Mesendoderm (in vitro differentiated cells): ENCODE results near the gene FAM186B.

Experiments
- DNase-seq: peaks from one replicate; pipeline ENCODE4 v3.0.0; 2013
- H2AK5ac ChIP-seq: 2 replicates; pipeline ENCODE4 v1.6.1; 2013; ENCODE audit warnings: low read length, inconsistent platforms
- H2BK120ac ChIP-seq: 2 replicates; pipeline ENCODE4 v1.6.1; 2013; ENCODE audit warnings: low read depth, mild to moderate bottlenecking, low read length, moderate library complexity, mixed read lengths
- H2BK15ac ChIP-seq: replicated peaks from 2 replicates; pipeline ENCODE4 v1.6.1; 2013; ENCODE audit warnings: low read depth, mild to moderate bottlenecking, moderate library complexity
- H2BK5ac ChIP-seq: 2 replicates; pipeline ENCODE4 v1.6.1; 2013; ENCODE audit warnings: low read length, inconsistent platforms
- H3K18ac ChIP-seq: 2 replicates; pipeline ENCODE4 v1.6.1; 2013; ENCODE audit warnings: mild to moderate bottlenecking, low read length, mixed read lengths
- H3K23ac ChIP-seq: one replicate; pipeline ENCODE4 v1.6.1; 2013; ENCODE audit warnings: low read length
- H3K27ac ChIP-seq: 2 replicates; pipeline ENCODE4 v1.5.1; 2013; ENCODE audit warnings: low read depth, mild to moderate bottlenecking, inconsistent platforms, low read length, moderate library complexity
- H3K27me3 ChIP-seq: 2 replicates; pipeline ENCODE4 v1.6.1; 2013; ENCODE audit warnings: low read length, control low read depth, mild to moderate bottlenecking, inconsistent platforms; ENCODE audit not compliant: insufficient read depth, poor library complexity
- H3K36me3 ChIP-seq: 2 replicates; pipeline ENCODE4 v1.6.1; 2013; ENCODE audit warnings: low read length, inconsistent platforms; ENCODE audit not compliant: control insufficient read depth, insufficient read depth
- H3K4ac ChIP-seq: one replicate; pipeline ENCODE4 v1.6.1; 2013; ENCODE audit warnings: low read depth, mild to moderate bottlenecking, low read length, moderate library complexity
- H3K4me1 ChIP-seq: 2 replicates; pipeline ENCODE4 v1.6.1; 2013; ENCODE audit warnings: low read depth, low read length, inconsistent platforms; ENCODE audit not compliant: control insufficient read depth
- H3K4me2 ChIP-seq: 2 replicates; pipeline ENCODE4 v1.6.1; 2013; ENCODE audit warnings: low read length
- H3K4me3 ChIP-seq: 2 replicates; pipeline ENCODE4 v1.5.1; 2013; ENCODE audit warnings: mild to moderate bottlenecking, low read length
- H3K56ac ChIP-seq: one replicate; pipeline ENCODE4 v1.6.1; 2013; ENCODE audit warnings: low read length
- H3K79me1 ChIP-seq: 2 replicates; pipeline ENCODE4 v1.6.1; 2013; ENCODE audit warnings: low read length, inconsistent platforms
- H3K79me2 ChIP-seq: 2 replicates; pipeline ENCODE4 v1.6.1; 2013; ENCODE audit warnings: mild to moderate bottlenecking, low read length; ENCODE audit not compliant: control insufficient read depth, insufficient read depth
- H3K9ac ChIP-seq: 2 replicates; pipeline ENCODE4 v1.6.1; 2013; ENCODE audit warnings: low read length, inconsistent platforms
- H4K5ac ChIP-seq: one replicate; pipeline ENCODE4 v1.6.1; 2013; ENCODE audit warnings: low read length
- H4K8ac ChIP-seq: one replicate; pipeline ENCODE4 v1.6.1; 2013; ENCODE audit warnings: low read depth, mild to moderate bottlenecking, control low read depth, low read length, moderate library complexity
- WGBS: extraction: QIAGEN DNeasy Blood & Tissue Kit; methylation state at CpG from one replicate; pipeline ENCODE4 v1.1.7; 2013; ENCODE audit warnings: low lambda C conversion rate, missing lambda C conversion rate; ENCODE audit not compliant: insufficient coverage; ENCODE audit errors: extremely low coverage; 5-methylcytosine and 5-hydroxymethylcytosine counted together

The FAM186B gene

DNA sequence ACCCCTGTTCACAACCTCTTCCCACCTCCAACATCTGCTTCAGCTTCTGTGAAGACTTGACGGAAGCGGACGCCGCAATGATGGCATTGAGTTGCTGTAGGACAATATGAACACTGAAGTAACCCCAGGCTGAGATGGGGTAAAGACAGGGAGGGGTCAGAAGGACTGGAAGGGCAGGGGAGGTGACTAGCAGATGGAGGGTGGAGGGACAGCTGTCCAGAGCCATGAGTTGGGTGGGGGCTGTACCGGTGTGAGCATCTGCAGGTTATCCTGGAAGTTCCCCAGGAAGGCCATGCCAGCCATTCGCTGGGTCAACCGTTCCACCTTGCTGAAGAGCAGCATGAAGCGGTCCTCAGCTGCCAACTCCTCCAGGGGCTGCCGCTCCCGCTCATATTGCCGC, 44.0 kb upstream of the FAM186B start:
- no peaks in the 10 kb centered on the region for H3K79me1 ChIP-seq
- no peak overlapping the region for H3K23ac ChIP-seq
- no peak for DNase-seq
- H3K4me2 ChIP-seq = no peak overlapping the region
- no CpG with 5 or more reads among the region's 11 CpGs for WGBS
- no peak overlapping the region for H2BK15ac ChIP-seq
- no peaks in the 10 kb centered on the region for H3K27me3 ChIP-seq
- peaks cover 22% of the 10 kb centered on the region for H3K36me3 ChIP-seq
- no peak overlapping the region for H3K56ac ChIP-seq
- no peak overlapping the region for H3K4me3 ChIP-seq
- H3K27ac ChIP-seq = no peak overlapping the region
- no peak overlapping the region for H4K5ac ChIP-seq
- H3K79me2 ChIP-seq = no peaks in the 10 kb centered on the region
- H3K4ac ChIP-seq = no peak overlapping the region
- H3K9ac ChIP-seq = no peak overlapping the region
- H2AK5ac ChIP-seq = no peak overlapping the region
- H2BK5ac ChIP-seq = no peak overlapping the region
- no peak overlapping the region for H4K8ac ChIP-seq
- H3K18ac ChIP-seq = no peak overlapping the region
- no peak overlapping the region for H2BK120ac ChIP-seq
- H3K4me1 ChIP-seq = no peaks in the 10 kb centered on the region

DNA sequence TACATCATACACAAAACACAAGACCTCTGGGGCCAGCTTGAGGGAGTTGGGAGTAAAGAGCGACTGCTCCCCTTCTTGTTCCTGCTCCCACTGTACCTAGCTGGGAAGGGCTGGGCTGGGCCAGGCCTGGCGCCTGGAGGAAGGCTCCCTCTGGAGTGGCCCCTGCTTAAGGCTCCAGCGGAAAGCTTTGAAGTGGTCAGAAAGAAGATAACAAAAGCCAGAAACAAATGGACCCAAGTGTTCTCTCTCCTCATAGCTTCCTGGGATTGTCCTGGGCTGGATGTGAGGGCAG, 43.2 kb upstream of the FAM186B start:
- Histone ChIP-seq H3K79me1 (no peaks in the 10 kb centered on the region), H3K27me3 (no peaks in the 10 kb centered on the region), H3K4me1 (no peaks in the 10 kb centered on the region), H3K9ac (no peak overlapping the region), H2AK5ac (no peak overlapping the region), H3K4me2 (no peak overlapping the region), H3K27ac (no peak overlapping the region), H3K36me3 (peaks cover 22% of the 10 kb centered on the region), H3K56ac (no peak overlapping the region), H4K8ac (no peak overlapping the region), H3K4me3 (no peak overlapping the region), H2BK120ac (no peak overlapping the region), H3K79me2 (no peaks in the 10 kb centered on the region), H3K18ac (no peak overlapping the region), H3K23ac (no peak overlapping the region), H2BK15ac (no peak overlapping the region), H3K4ac (no peak overlapping the region), H4K5ac (no peak overlapping the region), H2BK5ac (no peak overlapping the region)
- no peak for DNase-seq
- no CpG with 5 or more reads among the region's 3 CpGs for WGBS

DNA sequence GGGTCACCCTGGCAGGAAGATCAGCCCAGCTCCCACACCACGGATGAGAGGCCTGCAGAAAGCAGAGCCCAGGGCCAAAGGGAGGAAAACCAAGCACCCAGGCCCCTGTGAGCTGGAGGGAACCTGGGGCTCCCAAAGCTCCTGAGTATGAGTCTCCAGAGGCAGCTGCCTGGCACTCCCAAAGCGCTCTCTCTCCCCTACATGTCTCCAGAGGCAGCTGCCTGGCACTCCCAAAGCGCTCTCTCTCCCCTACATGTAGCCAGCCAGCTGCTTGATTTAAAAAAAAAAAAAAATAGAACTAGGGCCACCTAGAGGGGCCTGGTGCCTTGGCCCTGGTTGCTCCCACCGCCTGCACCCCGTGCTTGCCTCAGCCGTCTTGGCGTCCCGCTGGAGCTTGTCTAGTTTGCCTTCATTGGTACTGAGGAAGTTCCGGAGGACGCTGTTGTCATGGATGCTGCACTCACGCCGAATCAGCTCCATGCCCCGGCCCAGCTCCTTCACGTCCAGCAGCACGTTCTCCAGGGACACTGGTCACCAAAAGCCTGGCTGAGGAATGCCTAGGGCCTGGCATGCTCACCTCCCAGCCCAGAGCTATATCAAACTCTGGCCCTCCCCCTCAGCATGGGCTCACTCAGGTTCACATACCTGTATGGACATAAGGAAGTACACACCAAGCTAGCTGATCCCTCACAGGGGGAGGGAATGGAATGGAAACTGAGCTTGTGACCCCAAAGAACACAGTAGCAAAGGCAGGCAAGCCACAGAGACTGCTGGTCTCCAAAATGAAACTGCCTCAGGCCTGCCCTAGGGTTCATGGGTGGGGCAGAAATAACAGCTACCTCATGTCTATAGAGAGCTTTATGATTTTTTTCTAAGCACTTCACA, 42.6 kb upstream of the FAM186B start:
- no peaks in the 10 kb centered on the region for H3K4me1 ChIP-seq
- H3K27ac ChIP-seq = no peak overlapping the region
- H3K4me2 ChIP-seq = no peak overlapping the region
- H3K9ac ChIP-seq = no peak overlapping the region
- peak overlapping the region; percentile 64 for H3K56ac ChIP-seq
- H3K18ac ChIP-seq = no peak overlapping the region
- H2BK120ac ChIP-seq = no peak overlapping the region
- H2BK5ac ChIP-seq = no peak overlapping the region
- H3K79me2 ChIP-seq = no peaks in the 10 kb centered on the region
- H3K79me1 ChIP-seq = no peaks in the 10 kb centered on the region
- no peak overlapping the region for H4K5ac ChIP-seq
- no peak overlapping the region for H3K23ac ChIP-seq
- H2AK5ac ChIP-seq = no peak overlapping the region
- no peaks in the 10 kb centered on the region for H3K27me3 ChIP-seq
- no peak overlapping the region for H3K4ac ChIP-seq
- H3K36me3 ChIP-seq = peaks cover 21% of the 10 kb centered on the region
- no peak overlapping the region for H2BK15ac ChIP-seq
- H3K4me3 ChIP-seq = no peak overlapping the region
- no peak overlapping the region for H4K8ac ChIP-seq
- no CpG with 5 or more reads among the region's 15 CpGs for WGBS
- DNase-seq = no peak

DNA sequence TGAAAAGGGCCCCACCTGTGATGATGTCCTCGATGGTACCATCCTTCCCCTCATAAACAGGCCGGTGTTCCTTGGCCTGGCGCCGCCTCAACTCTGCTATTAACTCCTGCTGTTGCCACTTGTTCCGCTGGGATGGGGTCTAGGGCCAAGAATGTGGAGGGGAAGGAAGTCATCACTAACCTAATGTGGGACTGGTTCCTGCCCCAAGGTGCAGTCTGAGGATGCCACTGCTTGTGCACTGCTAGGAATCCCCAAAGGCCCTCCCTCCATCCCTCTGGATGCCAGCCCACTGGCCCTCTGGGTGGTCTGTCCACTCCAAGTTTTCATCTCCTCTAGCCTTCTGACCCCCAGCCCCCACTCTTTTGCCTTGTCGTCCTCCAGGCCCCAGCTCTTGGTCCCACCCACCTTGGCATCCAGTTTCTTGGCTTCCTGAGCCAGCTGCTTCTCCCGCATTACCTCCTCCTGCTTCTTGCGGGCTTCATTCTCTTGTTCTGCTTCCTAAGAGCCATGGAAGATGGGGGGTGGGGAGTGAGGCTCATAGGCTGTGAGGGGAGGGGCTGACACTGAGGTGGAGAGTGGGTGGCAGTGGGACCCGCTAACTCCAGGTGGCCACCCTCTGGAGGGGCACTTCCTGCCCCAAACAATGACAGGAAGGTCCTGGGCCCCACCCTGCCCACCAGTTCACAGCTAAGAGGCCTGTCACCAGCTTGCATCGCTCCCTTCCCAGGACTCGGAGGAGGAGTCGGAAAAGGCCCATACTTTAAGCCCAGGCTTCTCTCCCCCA, 41.6 kb upstream of the FAM186B start:
- Histone ChIP-seq H3K4me3 (no peak overlapping the region), H3K36me3 (peaks cover 18% of the 10 kb centered on the region), H3K9ac (no peak overlapping the region), H2BK15ac (no peak overlapping the region), H2BK5ac (no peak overlapping the region), H3K56ac (peak overlapping the region; percentile 64), H3K79me1 (no peaks in the 10 kb centered on the region), H3K4me2 (no peak overlapping the region), H2BK120ac (no peak overlapping the region), H3K4me1 (no peaks in the 10 kb centered on the region), H4K8ac (no peak overlapping the region), H3K27me3 (no peaks in the 10 kb centered on the region), H4K5ac (no peak overlapping the region), H3K23ac (no peak overlapping the region), H3K18ac (no peak overlapping the region), H3K27ac (no peak overlapping the region), H2AK5ac (no peak overlapping the region), H3K4ac (no peak overlapping the region), H3K79me2 (no peaks in the 10 kb centered on the region)
- WGBS = no CpG with 5 or more reads among the region's 12 CpGs
- DNase-seq = peak; percentile 32

DNA sequence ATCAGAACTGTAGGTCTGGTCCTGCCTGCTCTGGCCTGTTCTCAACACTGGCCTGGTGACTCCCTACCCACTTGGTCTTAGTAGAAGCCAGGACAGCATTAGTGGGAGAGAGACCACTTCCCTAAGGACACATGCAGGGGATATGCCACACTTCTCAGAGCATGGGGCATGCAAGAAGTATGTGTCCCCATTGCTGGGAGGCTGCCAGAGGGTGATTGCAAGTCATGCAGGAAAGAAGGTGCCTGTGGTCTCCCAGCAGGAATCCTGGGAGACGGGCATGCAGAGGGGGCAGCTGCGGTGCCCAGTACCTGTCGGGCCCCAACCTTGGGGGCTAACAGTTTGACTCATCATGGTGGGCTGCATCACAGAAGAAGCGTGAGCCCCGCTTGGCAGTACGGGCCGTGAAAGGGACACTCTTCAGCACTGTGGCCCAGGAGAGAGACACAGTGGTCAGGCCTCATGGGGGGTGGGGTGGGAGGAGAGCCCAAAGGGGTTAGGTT, 40.9 kb upstream of the FAM186B start:
- Histone ChIP-seq H3K4me2 (no peak overlapping the region), H2AK5ac (no peak overlapping the region), H4K5ac (no peak overlapping the region), H3K79me1 (no peaks in the 10 kb centered on the region), H2BK120ac (no peak overlapping the region), H3K18ac (no peak overlapping the region), H3K79me2 (no peaks in the 10 kb centered on the region), H3K36me3 (peaks cover 18% of the 10 kb centered on the region), H3K56ac (no peak overlapping the region), H3K4me3 (no peak overlapping the region), H3K27ac (no peak overlapping the region), H2BK15ac (no peak overlapping the region), H3K23ac (no peak overlapping the region), H3K4ac (no peak overlapping the region), H3K9ac (no peak overlapping the region), H3K27me3 (no peaks in the 10 kb centered on the region), H4K8ac (no peak overlapping the region), H2BK5ac (no peak overlapping the region), H3K4me1 (no peaks in the 10 kb centered on the region)
- WGBS = no CpG with 5 or more reads among the region's 7 CpGs
- no peak for DNase-seq
